Measurements from ENCODE around the gene RALGPS1.

Gene RALGPS1

DNA sequence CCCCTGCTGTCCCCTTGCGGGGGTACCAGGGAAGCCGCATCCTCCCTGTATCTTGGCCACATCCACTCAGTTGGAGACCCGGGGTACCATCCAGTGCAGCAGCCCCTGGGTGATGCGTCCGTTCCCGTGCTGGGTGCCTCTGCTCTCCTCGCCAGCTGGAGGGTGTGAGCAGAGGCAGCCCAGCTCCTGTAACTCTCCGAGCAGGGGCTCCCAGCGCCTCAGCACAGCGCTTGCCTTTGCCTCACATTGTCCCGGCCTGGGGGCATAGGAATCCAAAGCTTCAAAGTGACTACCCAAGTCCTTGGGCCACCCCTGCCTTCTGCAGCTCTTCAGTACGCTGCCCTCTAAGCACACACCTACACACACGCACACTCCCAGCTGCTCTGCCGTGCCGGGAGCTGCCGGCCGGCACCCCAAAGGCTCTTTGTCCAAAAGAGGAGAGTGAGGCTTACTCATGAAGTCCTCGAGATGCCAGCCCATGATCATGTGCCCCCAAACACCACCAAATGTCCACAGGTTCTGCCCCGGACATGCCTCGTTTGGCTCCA, 207.1 kb downstream of the RALGPS1 start:
- TF ChIP-seq GATA3 (IDR thresholded peaks at IDR 0.05; ENCODE audit: low read depth, low read length) (no peak), GATA2 (IDR thresholded peaks at IDR 0.05; ENCODE audit: low read depth, low read length) (no peak)

DNA sequence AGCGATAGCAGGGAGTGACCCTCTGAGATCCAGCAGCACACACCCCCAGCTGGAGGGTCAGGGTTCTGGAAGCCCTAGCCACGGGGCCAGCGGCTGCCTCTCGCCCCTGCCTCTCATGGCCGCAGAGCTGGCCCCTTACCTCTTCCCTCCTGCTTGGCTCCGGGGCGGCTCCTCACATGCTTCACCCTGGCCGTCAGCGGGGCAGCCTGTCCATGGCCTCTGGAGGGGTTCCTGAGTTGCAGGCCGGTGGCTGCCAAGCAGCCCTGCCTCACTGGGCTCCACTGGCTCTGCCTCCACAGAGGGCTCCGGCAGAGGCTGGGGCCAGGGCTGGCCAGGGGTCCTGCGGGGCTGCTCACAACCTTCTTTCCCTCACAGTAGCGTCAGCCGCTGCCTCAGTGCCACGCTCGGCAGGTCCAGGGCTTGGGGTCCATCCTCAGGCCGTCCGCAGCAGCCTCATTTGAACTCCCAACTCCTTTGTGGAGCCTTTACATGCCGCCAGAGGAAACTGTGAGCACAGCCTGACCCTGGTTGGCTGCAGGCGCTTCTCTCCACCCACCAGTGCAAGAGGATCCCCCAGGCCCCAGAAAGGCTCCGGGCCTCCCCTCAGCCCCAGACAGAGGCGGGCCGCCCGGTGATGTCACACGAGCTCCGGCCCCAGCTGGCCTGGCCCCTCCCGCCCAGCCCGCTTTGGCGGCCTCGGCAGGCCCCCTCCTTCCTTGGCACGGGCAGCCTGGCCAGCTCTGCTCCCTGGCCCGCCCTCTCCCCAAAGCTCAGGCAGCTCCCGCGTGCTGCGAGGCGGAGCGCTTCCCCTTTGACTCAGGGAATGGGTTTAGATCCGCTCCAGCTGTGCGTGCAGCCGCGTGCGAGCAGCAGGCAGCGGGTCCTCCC, 207.8 kb downstream of the RALGPS1 start, which contains the start of gene ANGPTL2:
Gene ANGPTL2 (minus strand): TSS at position 460 of the 888 bp plus-strand sequence. CDS start 13,904 bp downstream, outside the sequence.
- TF ChIP-seq GATA3 (IDR thresholded peaks at IDR 0.05; ENCODE audit: low read depth, low read length) = no peak

DNA sequence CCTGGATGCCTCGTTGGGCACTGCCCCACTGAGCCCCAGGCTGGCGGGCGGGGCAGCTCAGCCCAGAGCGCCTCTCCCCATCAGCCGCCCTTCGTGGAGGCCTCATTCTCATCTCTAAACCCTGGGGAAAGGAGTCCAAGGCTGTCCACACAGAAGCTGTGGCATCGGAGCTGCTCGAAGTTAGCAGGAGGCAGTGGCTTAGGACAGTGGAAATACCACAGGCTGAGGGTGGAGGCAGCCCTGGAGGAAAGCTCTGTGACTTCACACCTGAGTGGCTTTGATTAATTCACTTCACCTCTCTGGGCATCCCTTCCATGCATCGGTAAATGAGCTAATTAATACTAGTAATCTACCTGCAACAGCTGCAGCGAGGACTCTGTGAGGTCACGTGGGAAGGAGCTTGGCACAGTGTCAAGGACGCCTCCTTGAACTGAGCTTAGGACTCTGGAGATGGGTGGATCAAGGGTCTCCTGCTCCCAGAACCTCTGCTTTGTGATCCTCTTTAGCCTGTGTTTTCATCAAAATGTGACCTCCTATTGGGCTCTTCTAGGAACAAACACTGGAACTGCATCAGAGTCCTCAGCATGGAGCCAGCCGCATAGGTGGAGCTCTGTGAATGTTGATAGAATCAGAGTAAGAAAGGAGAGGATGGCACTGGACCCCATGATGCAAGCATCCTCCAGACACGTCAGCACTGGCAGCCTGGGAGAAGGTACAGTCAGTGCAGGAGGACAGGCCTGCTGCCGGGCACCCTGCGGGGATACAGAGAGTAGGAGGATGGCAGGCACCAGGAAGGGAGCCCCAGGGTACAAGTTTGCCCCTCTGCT, 208.7 kb downstream of the RALGPS1 start:
- TF ChIP-seq GATA3 (IDR thresholded peaks at IDR 0.05; ENCODE audit: low read depth, low read length) = no peak
- no peak for TF ChIP-seq GATA2 (IDR thresholded peaks at IDR 0.05; ENCODE audit: low read depth, low read length)

- no peak for TF ChIP-seq GATA2 (IDR thresholded peaks at IDR 0.05; ENCODE audit: low read depth, low read length)
- TF ChIP-seq GATA3 (IDR thresholded peaks at IDR 0.05; ENCODE audit: low read depth, low read length) = no peak
These were observed 209.5 kb downstream of the RALGPS1 start for GRCh38 chr9:127124111-127124531.

DNA sequence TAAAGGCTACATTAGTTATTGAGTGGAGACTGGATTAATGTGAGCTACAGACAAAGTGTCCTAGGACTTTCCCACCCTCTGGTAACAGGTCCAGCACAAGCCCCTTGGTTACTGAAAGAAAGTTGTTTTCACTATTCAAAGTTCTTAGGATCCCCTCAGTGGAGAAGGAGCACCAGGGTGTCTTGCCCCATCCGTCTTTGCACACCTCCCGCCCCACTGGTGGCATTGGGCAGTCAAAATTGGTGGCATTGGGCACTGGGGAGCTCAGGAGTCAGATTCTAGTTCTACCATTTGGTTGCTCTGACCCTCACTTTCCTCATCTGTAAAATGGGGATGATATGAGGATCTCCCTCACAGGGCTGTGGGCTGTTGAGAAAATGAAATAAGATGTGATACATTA, 210.2 kb downstream of the RALGPS1 start:
- TF ChIP-seq GATA2 (IDR thresholded peaks at IDR 0.05; ENCODE audit: low read depth, low read length) = no peak
- TF ChIP-seq GATA3 (IDR thresholded peaks at IDR 0.05; ENCODE audit: low read depth, low read length) = no peak

- TF ChIP-seq GATA2 (IDR thresholded peaks at IDR 0.05; ENCODE audit: low read depth, low read length) (no peak), GATA3 (IDR thresholded peaks at IDR 0.05; ENCODE audit: low read depth, low read length) (no peak)
These were observed 212.4 kb downstream of the RALGPS1 start for GRCh38 chr9:127126971-127127370.

- TF ChIP-seq GATA3 (IDR thresholded peaks at IDR 0.05; ENCODE audit: low read depth, low read length) = no peak
- no peak for TF ChIP-seq GATA2 (IDR thresholded peaks at IDR 0.05; ENCODE audit: low read depth, low read length)
These were observed 213.9 kb downstream of the RALGPS1 start for GRCh38 chr9:127128341-127129072.

DNA sequence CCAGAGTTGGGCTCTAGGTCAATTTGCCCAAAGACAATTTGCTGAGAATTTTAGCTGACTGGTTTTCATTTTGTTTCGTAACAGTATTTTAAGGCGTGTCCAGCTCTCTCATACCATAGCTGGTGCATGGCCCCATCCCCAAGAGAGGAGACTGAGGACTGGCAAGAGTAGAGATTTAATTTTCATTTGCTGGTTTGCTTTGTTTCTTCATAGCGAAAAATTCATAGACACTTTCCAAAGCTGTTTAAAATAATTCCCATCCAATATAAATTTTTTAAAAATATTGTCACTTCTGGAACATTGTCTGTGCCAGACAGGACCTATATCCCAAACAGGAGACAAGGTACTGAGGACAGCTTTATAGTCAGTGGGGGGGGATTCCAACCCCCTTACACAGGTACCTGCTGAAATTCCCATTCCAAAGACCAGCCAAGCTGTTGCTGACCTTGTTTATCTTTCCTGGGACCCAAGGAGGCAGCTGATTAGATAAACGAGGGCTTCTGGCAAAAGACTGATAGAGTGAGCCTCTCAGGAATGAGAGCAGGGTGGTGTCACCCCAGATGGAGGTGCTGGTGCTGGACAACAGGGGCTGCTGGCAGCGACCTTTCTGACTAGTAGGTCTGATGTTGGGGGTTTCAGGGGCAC, 214.6 kb downstream of the RALGPS1 start:
- TF ChIP-seq GATA2 (IDR thresholded peaks at IDR 0.05; ENCODE audit: low read depth, low read length) (peak; percentile 62; the same call in 1 of the 2 replicates), GATA3 (IDR thresholded peaks at IDR 0.05; ENCODE audit: low read depth, low read length) (peak; percentile 47)

GRCh38 chr9:127129718-127130085, 215.1 kb downstream of the RALGPS1 start:
- TF ChIP-seq GATA2 (IDR thresholded peaks at IDR 0.05; ENCODE audit: low read depth, low read length) (peak; percentile 74), GATA3 (IDR thresholded peaks at IDR 0.05; ENCODE audit: low read depth, low read length) (peak; percentile 6; the same call in 1 of the 2 replicates)

DNA sequence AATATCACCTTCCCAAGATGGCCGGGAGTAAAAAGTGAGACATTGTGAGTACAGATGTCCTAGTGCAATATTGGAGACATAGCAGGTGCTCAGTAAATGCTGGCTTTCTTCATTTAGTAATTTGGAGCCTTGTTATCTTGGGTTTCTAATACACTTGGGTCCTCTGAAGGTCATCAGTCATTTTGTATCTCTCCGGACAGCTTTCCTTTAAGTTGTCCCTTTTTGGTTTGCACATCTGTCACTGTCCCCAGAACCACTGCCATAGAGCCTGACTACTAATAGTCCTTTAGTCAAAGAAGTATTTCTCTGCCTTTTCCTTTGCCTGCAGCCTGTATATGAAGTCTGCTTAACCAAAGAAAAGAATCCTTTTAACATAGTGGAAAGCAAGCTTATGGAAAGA, 215.7 kb downstream of the RALGPS1 start:
- TF ChIP-seq GATA2 (IDR thresholded peaks at IDR 0.05; ENCODE audit: low read depth, low read length) (no peak), GATA3 (IDR thresholded peaks at IDR 0.05; ENCODE audit: low read depth, low read length) (no peak)

- TF ChIP-seq GATA2 (IDR thresholded peaks at IDR 0.05; ENCODE audit: low read depth, low read length) (no peak), GATA3 (IDR thresholded peaks at IDR 0.05; ENCODE audit: low read depth, low read length) (no peak)
These were observed 216.3 kb downstream of the RALGPS1 start for GRCh38 chr9:127130661-127131538.

GRCh38 chr9:127131871-127132270, 217.3 kb downstream of the RALGPS1 start:
- TF ChIP-seq GATA2 (IDR thresholded peaks at IDR 0.05; ENCODE audit: low read depth, low read length) = no peak
- TF ChIP-seq GATA3 (IDR thresholded peaks at IDR 0.05; ENCODE audit: low read depth, low read length) = no peak

All from SH-SY5Y (cell line).